Vagina (tissue), 2 donors: Measurements from ENCODE around the gene BAIAP2L1.

Source experiments
- POLR2A ChIP-seq, 2 donors: fragments of 450-650 bp; IDR thresholded peaks; one replicate each; pipeline ENCODE4 v1.6.1; 2017; ENCODE audit warnings: antibody characterized with exemption in 2 of 2, mild to moderate bottlenecking in 2 of 2, moderate library complexity in 2 of 2
- TF ChIP-seq, protein P1 (sequence below), 3 experiments: fragments of 450-650 bp in 2 of 3; fragments of 200-600 bp in 1 of 3; sonication (generic) in 1 of 3; IDR thresholded peaks; one replicate each; pipeline ENCODE4 v1.5.1; 2017 to 2019; ENCODE audit warnings: antibody characterized with exemption in 3 of 3, mild to moderate bottlenecking in 2 of 3, moderate library complexity in 2 of 3

DNA sequence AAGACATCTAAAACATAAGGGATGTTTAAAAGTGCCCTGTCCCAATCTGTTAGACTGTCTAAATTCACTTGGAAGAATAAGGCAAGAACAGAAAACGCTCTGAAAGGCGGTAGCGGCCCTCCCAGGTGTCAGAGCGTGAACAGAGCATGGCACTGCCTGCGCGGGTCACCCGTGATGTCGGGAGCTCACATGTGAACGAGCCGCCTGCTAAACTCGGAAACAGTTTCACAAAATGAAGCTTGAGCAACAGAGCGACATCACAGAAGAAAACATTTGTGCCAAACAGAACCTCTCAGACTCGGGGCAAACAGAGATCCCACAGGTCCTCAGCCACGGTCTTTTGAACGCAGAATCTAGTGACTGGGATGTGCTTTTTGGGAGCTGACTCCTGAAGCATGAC is 106.6 kb downstream of the BAIAP2L1 start:
- TF ChIP-seq, protein P1, sequence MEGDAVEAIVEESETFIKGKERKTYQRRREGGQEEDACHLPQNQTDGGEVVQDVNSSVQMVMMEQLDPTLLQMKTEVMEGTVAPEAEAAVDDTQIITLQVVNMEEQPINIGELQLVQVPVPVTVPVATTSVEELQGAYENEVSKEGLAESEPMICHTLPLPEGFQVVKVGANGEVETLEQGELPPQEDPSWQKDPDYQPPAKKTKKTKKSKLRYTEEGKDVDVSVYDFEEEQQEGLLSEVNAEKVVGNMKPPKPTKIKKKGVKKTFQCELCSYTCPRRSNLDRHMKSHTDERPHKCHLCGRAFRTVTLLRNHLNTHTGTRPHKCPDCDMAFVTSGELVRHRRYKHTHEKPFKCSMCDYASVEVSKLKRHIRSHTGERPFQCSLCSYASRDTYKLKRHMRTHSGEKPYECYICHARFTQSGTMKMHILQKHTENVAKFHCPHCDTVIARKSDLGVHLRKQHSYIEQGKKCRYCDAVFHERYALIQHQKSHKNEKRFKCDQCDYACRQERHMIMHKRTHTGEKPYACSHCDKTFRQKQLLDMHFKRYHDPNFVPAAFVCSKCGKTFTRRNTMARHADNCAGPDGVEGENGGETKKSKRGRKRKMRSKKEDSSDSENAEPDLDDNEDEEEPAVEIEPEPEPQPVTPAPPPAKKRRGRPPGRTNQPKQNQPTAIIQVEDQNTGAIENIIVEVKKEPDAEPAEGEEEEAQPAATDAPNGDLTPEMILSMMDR (IDR thresholded peaks at IDR 0.05), result no peak
- no peak for TF ChIP-seq POLR2A (IDR thresholded peaks at IDR 0.05)
